Measurements from ENCODE around the gene SCG3.

SCG3 gene

DNA sequence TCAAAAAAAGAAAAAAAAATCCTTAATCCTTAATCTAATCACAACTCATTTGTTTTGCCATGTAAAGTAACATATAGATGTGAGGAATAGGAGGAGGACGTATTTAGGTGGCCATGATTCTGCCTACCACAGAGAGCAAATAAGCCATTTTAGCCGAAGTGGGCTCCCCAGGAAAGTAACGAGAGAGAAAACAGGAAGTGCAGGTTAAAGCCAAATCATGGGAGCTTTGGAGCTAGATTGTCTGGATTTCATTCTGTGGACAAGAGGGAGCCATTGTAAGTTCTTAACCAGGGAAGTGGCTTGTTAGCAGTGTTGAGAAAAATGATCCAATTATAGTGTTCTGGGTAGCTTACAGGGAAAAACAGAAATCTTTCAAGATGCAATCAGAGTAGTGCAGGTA, 79.5 kb downstream of the SCG3 start:
- DNase-seq, result no peak

GRCh38 chr15:51765751-51766150, 84.4 kb downstream of the SCG3 start:
- DNase-seq, result no peak

GRCh38 chr15:51766341-51766740, 85.0 kb downstream of the SCG3 start:
- no peak for DNase-seq

- DNase-seq, result no peak
These were observed 86.7 kb downstream of the SCG3 start for GRCh38 chr15:51768018-51768417.
